Measurements from ENCODE around the gene CYB5B. TPM values are rescaled to one million over a fixed set of nuclear protein-coding genes. Genes with fewer than 3 reads are reported as not detected.

The CYB5B gene
- total RNA-seq, 1 donor from 2014 or later = 71.8 TPM

GRCh38 chr16:69466547-69466946 is 42.1 kb downstream of the CYB5B start:
- no peak overlapping the region for H3K27ac Mint-ChIP-seq (ENCODE audit: unreplicated experiment)
- H3K4me3 Mint-ChIP-seq (ENCODE audit: unreplicated experiment) = no peak overlapping the region
- no peak for TF ChIP-seq CTCF (IDR thresholded peaks at IDR 0.05)
- no peaks in the 10 kb centered on the region for H3K27me3 Mint-ChIP-seq (ENCODE audit: low read depth)
- H3K4me1 Mint-ChIP-seq (ENCODE audit: low read depth) = peaks cover 10% of the 10 kb centered on the region
- no peaks in the 10 kb centered on the region for H3K9me3 Mint-ChIP-seq (ENCODE audit: low read depth)
- no peak for DNase-seq (ENCODE audit: low spot score)
- peaks cover 8% of the 10 kb centered on the region for H3K36me3 Mint-ChIP-seq (ENCODE audit: low read depth)

- H3K4me3 Mint-ChIP-seq (ENCODE audit: unreplicated experiment) = no peak overlapping the region
- H3K36me3 Mint-ChIP-seq (ENCODE audit: low read depth) = peaks cover 8% of the 10 kb centered on the region
- TF ChIP-seq CTCF (IDR thresholded peaks at IDR 0.05) = no peak
- H3K27ac Mint-ChIP-seq (ENCODE audit: unreplicated experiment) = no peak overlapping the region
- no peaks in the 10 kb centered on the region for H3K27me3 Mint-ChIP-seq (ENCODE audit: low read depth)
- no peaks in the 10 kb centered on the region for H3K9me3 Mint-ChIP-seq (ENCODE audit: low read depth)
- H3K4me1 Mint-ChIP-seq (ENCODE audit: low read depth) = peaks cover 10% of the 10 kb centered on the region
- DNase-seq (ENCODE audit: low spot score) = no peak
Measured at GRCh38 chr16:69467080-69467479, 42.7 kb downstream of the CYB5B start.

- DNase-seq (ENCODE audit: low spot score) = no peak
- Mint-ChIP-seq H3K4me3 (ENCODE audit: unreplicated experiment) (no peak overlapping the region), H3K9me3 (ENCODE audit: low read depth) (no peaks in the 10 kb centered on the region), H3K36me3 (ENCODE audit: low read depth) (peaks cover 5% of the 10 kb centered on the region), H3K27me3 (ENCODE audit: low read depth) (no peaks in the 10 kb centered on the region), H3K4me1 (ENCODE audit: low read depth) (peaks cover 10% of the 10 kb centered on the region), H3K27ac (ENCODE audit: unreplicated experiment) (no peak overlapping the region)
- TF ChIP-seq CTCF (IDR thresholded peaks at IDR 0.05) = no peak
Measured at GRCh38 chr16:69467531-69468204, 43.2 kb downstream of the CYB5B start.

GRCh38 chr16:69469807-69470561 is 45.6 kb downstream of the CYB5B start:
- no peak for DNase-seq (ENCODE audit: low spot score)
- H3K4me3 Mint-ChIP-seq (ENCODE audit: unreplicated experiment) = no peak overlapping the region
- TF ChIP-seq CTCF (IDR thresholded peaks at IDR 0.05) = no peak
- no peak overlapping the region for H3K27ac Mint-ChIP-seq (ENCODE audit: unreplicated experiment)
- H3K36me3 Mint-ChIP-seq (ENCODE audit: low read depth) = peaks cover 2% of the 10 kb centered on the region
- H3K9me3 Mint-ChIP-seq (ENCODE audit: low read depth) = no peaks in the 10 kb centered on the region
- H3K27me3 Mint-ChIP-seq (ENCODE audit: low read depth) = no peaks in the 10 kb centered on the region
- H3K4me1 Mint-ChIP-seq (ENCODE audit: low read depth) = peaks cover 28% of the 10 kb centered on the region

GRCh38 chr16:69471121-69471520 is 46.7 kb downstream of the CYB5B start:
- H3K9me3 Mint-ChIP-seq (ENCODE audit: low read depth) = no peaks in the 10 kb centered on the region
- H3K36me3 Mint-ChIP-seq (ENCODE audit: low read depth) = no peaks in the 10 kb centered on the region
- TF ChIP-seq CTCF (IDR thresholded peaks at IDR 0.05) = no peak
- H3K27me3 Mint-ChIP-seq (ENCODE audit: low read depth) = no peaks in the 10 kb centered on the region
- H3K27ac Mint-ChIP-seq (ENCODE audit: unreplicated experiment) = no peak overlapping the region
- no peak overlapping the region for H3K4me3 Mint-ChIP-seq (ENCODE audit: unreplicated experiment)
- peaks cover 21% of the 10 kb centered on the region for H3K4me1 Mint-ChIP-seq (ENCODE audit: low read depth)
- no peak for DNase-seq (ENCODE audit: low spot score)
